Natural killer cell (primary cell): ENCODE results near the gene HDAC4. TPM values are rescaled to one million over a fixed set of nuclear protein-coding genes. Genes with fewer than 3 reads are reported as not detected.
A peak's percentile ranks its signal among the peaks of the same experiment; 100 is the strongest.

Source experiments
- ATAC-seq, 3 donors: fragments of 150-1000 bp in 2 of 3; fragments of 200-7000 bp in 1 of 3; cut with Tn5 transposase; 1 replicate in 1 of 3; 2 replicates in 2 of 3; pipeline ENCODE4 v1.10.0; 2021; ENCODE audit warnings: mild to moderate bottlenecking in 2 of 3, moderate library complexity in 2 of 3
- DNase-seq, 2 donors: peaks; one replicate each; pipeline versions ENCODE4 v3.0.0 to v3.0.0-alpha.2; 2013 to 2021; ENCODE audit warnings: mixed read lengths in 1 of 2
- H3K27ac ChIP-seq: one replicate; pipeline ENCODE4 v1.5.1; 2013; ENCODE audit warnings: mild to moderate bottlenecking, low read length
- H3K27me3 ChIP-seq: one replicate; pipeline ENCODE4 v1.6.1; 2013; ENCODE audit warnings: low read length; ENCODE audit not compliant: control insufficient read depth, insufficient read depth
- H3K36me3 ChIP-seq: one replicate; pipeline ENCODE4 v1.6.1; 2013; ENCODE audit warnings: low read length; ENCODE audit not compliant: control insufficient read depth, insufficient read depth
- H3K4me1 ChIP-seq: one replicate; pipeline ENCODE4 v1.6.1; 2013; ENCODE audit warnings: low read length; ENCODE audit not compliant: control insufficient read depth, insufficient read depth
- H3K4me3 ChIP-seq: one replicate; pipeline ENCODE4 v1.5.1; 2013; ENCODE audit warnings: low read length
- H3K9me3 ChIP-seq: one replicate; pipeline ENCODE4 v1.6.1; 2013; ENCODE audit warnings: low read length; ENCODE audit not compliant: control insufficient read depth, insufficient read depth
- H3K27ac Mint-ChIP-seq, 2 donors: one replicate each; pipeline ENCODE4 v1.8.0; 2022; ENCODE audit warnings: mild to moderate bottlenecking in 2 of 2, mixed read lengths in 2 of 2, moderate library complexity in 1 of 2
- H3K27me3 Mint-ChIP-seq, 2 donors: one replicate each; pipeline ENCODE4 v1.8.0; 2022; ENCODE audit warnings: low read depth in 2 of 2, mixed read lengths in 2 of 2
- H3K36me3 Mint-ChIP-seq: one replicate; pipeline ENCODE4 v1.8.0; 2022; ENCODE audit warnings: mixed read lengths
- H3K4me1 Mint-ChIP-seq, 2 donors: one replicate each; pipeline ENCODE4 v1.8.0; 2022; ENCODE audit warnings: mixed read lengths in 2 of 2
- H3K4me3 Mint-ChIP-seq: one replicate; pipeline ENCODE4 v1.8.0; 2022; ENCODE audit warnings: mild to moderate bottlenecking, moderate library complexity, mixed read lengths
- H3K9me3 Mint-ChIP-seq, 2 donors: one replicate each; pipeline ENCODE4 v1.8.0; 2022; ENCODE audit warnings: mixed read lengths in 2 of 2
- CTCF ChIP-seq: fragments of 200-600 bp; IDR thresholded peaks from one replicate; pipeline ENCODE4 v1.8.0; 2022; ENCODE audit warnings: antibody characterized with exemption
- WGBS: methylation state at CpG from one replicate; pipeline ENCODE4 v1.1.7; 2013; ENCODE audit warnings: missing lambda C conversion rate; ENCODE audit not compliant: insufficient coverage; 5-methylcytosine and 5-hydroxymethylcytosine counted together
- intact Hi-C: fragments of 100-400 bp; cut with micrococcal nuclease; formaldehyde crosslinking; loops from one replicate; pipeline ENCODE4 v1.14.2; 2022
- total RNA-seq, 4 donors: library from RNA; stranded (reverse); fragments of 120-200 nt in 1 of 4; gene quantifications; one replicate each; pipeline versions ENCODE4 v1.2.3 to v1.2.4, GENCODE V29; 2013 to 2022

The HDAC4 gene
- total RNA-seq, 3 donors from 2014 or later (not counting 1 experiment from before 2014, with no cell fraction given): 74.9 to 105 (median 100) TPM

GRCh38 chr2:239278941-239279365, 121.9 kb downstream of the HDAC4 start:
- WGBS: 53% methylated on average over 4 of the region's 4 CpGs
- TF ChIP-seq CTCF: no peak
- ATAC-seq: no peak
- DNase-seq: no peak
- Mint-ChIP-seq H3K4me1 (peaks cover 49% of the 10 kb centered on the region in 2 donors), H3K4me3 (no peak overlapping the region), H3K27ac (peak overlapping the region in 1 of 2 donors; percentile 65), H3K9me3 (no peaks in the 10 kb centered on the region), H3K27me3 (no peaks in the 10 kb centered on the region), H3K36me3 (no peaks in the 10 kb centered on the region)
- H3K36me3 ChIP-seq: no peaks in the 10 kb centered on the region
- H3K4me1 ChIP-seq: peaks cover 52% of the 10 kb centered on the region
- no peaks in the 10 kb centered on the region for H3K9me3 ChIP-seq
- intact Hi-C loops: no loop called here
- H3K4me3 ChIP-seq: no peak overlapping the region
- H3K27ac ChIP-seq: no peak overlapping the region
- no peaks in the 10 kb centered on the region for H3K27me3 ChIP-seq

GRCh38 chr2:239278361-239278760, 122.5 kb downstream of the HDAC4 start:
- H3K4me1 Mint-ChIP-seq: peaks cover 55% of the 10 kb centered on the region in 2 donors

GRCh38 chr2:239277401-239278085, 123.3 kb downstream of the HDAC4 start:
- 73% methylated on average over 26 of the region's 27 CpGs for WGBS
- no peaks in the 10 kb centered on the region for H3K9me3 Mint-ChIP-seq
- H3K4me1 ChIP-seq: peaks cover 66% of the 10 kb centered on the region

More at GRCh38 chr2:239278361-239278760, 122.5 kb downstream of the HDAC4 start:
- no peak overlapping the region for H3K27ac ChIP-seq
- H3K9me3 ChIP-seq: no peaks in the 10 kb centered on the region
- H3K4me3 ChIP-seq: no peak overlapping the region
- no peaks in the 10 kb centered on the region for H3K36me3 ChIP-seq
- Mint-ChIP-seq H3K36me3 (no peaks in the 10 kb centered on the region), H3K27ac (peak overlapping the region in 1 of 2 donors; percentile 93), H3K27me3 (no peaks in the 10 kb centered on the region), H3K4me3 (no peak overlapping the region), H3K9me3 (no peaks in the 10 kb centered on the region)
- 92% methylated on average over 7 of the region's 7 CpGs for WGBS
- H3K4me1 ChIP-seq: peaks cover 58% of the 10 kb centered on the region
- H3K27me3 ChIP-seq: no peaks in the 10 kb centered on the region
- intact Hi-C loops: no loop called here
- no peak for TF ChIP-seq CTCF
- ATAC-seq (no peak), DNase-seq (no peak)

More at GRCh38 chr2:239277401-239278085, 123.3 kb downstream of the HDAC4 start:
- H3K9me3 ChIP-seq: no peaks in the 10 kb centered on the region
- Mint-ChIP-seq H3K27ac (peak overlapping the region in 1 of 2 donors; percentile 93), H3K4me3 (peak overlapping the region; percentile 80), H3K4me1 (peaks cover 63% of the 10 kb centered on the region in 2 donors), H3K27me3 (no peaks in the 10 kb centered on the region), H3K36me3 (no peaks in the 10 kb centered on the region)
- ATAC-seq: peak; percentile 39 to 63 (median 48)
- no peak for TF ChIP-seq CTCF
- no peaks in the 10 kb centered on the region for H3K27me3 ChIP-seq
- DNase-seq: peak in 1 of 2 donors; percentile 59
- H3K27ac ChIP-seq: peak overlapping the region; percentile 79
- H3K36me3 ChIP-seq: no peaks in the 10 kb centered on the region
- intact Hi-C loops: no loop called here
- no peak overlapping the region for H3K4me3 ChIP-seq
